CD14-positive monocyte (primary cell): ENCODE measurements around the gene SPRY2. TPM values are rescaled to one million over a fixed set of nuclear protein-coding genes. Genes with fewer than 3 reads are reported as not detected.

ENCODE experiments used
- DNase-seq, 3 donors: peaks; one replicate each; pipeline ENCODE4 v3.0.0-alpha.2; 2011 to 2022
- H2AFZ ChIP-seq: 2 replicates; pipeline ENCODE4 v1.6.0; 2012; ENCODE audit warnings: mild to moderate bottlenecking, low read depth, low read length, inconsistent platforms; ENCODE audit not compliant: insufficient read depth, poor library complexity, severe bottlenecking
- H3K27ac ChIP-seq, 2 donors: 1 replicate in 1 of 2; 2 replicates in 1 of 2; pipeline ENCODE4 v1.5.1; 2012 to 2013; ENCODE audit warnings: low read length in 2 of 2, control low read depth in 1 of 2, inconsistent platforms in 1 of 2, low read depth in 1 of 2, mild to moderate bottlenecking in 1 of 2
- H3K27me3 ChIP-seq, 2 donors: one replicate each; pipeline versions ENCODE4 v1.6.0 to v1.6.1; 2011 to 2013; ENCODE audit warnings: low read length in 2 of 2; ENCODE audit not compliant: control insufficient read depth in 2 of 2, insufficient read depth in 2 of 2
- H3K36me3 ChIP-seq, 2 donors: replicated peaks in 1 of 2; 1 replicate in 1 of 2; 2 replicates in 1 of 2; pipeline versions ENCODE4 v1.5.1 to v1.6.1; 2012 to 2013; ENCODE audit warnings: low read length in 2 of 2, control low read depth in 1 of 2, inconsistent platforms in 1 of 2, mild to moderate bottlenecking in 1 of 2; ENCODE audit not compliant: insufficient read depth in 2 of 2, control insufficient read depth in 1 of 2
- H3K4me1 ChIP-seq, 2 donors: 1 replicate in 1 of 2; 2 replicates in 1 of 2; pipeline versions ENCODE4 v1.5.1 to v1.6.1; 2012 to 2013; ENCODE audit warnings: low read length in 2 of 2, control low read depth in 1 of 2, inconsistent platforms in 1 of 2, mild to moderate bottlenecking in 1 of 2, moderate library complexity in 1 of 2; ENCODE audit not compliant: insufficient read depth in 2 of 2, control insufficient read depth in 1 of 2
- H3K4me2 ChIP-seq: replicated peaks from 2 replicates; pipeline ENCODE3; 2012; ENCODE audit warnings: low read length, moderate library complexity, mild to moderate bottlenecking; ENCODE audit not compliant: poor library complexity, severe bottlenecking; ENCODE audit errors: extremely low read depth
- H3K4me3 ChIP-seq, 3 experiments: fragments of 200-600 bp in 1 of 3; sonication (generic) in 1 of 3; replicated peaks in 1 of 3; 1 replicate in 2 of 3; 2 replicates in 1 of 3; pipeline ENCODE4 v1.5.1; 2011 to 2013; ENCODE audit warnings: low read length in 3 of 3, mild to moderate bottlenecking in 3 of 3, control low read depth in 2 of 3, low read depth in 2 of 3, inconsistent platforms in 1 of 3, moderate library complexity in 1 of 3
- H3K79me2 ChIP-seq: 2 replicates; pipeline ENCODE4 v1.6.0; 2012; ENCODE audit warnings: mild to moderate bottlenecking, control low read depth, inconsistent platforms, low read length, moderate library complexity; ENCODE audit not compliant: insufficient read depth
- H3K9ac ChIP-seq: 2 replicates; pipeline ENCODE4 v1.6.0; 2017; ENCODE audit warnings: low read length, mild to moderate bottlenecking; ENCODE audit not compliant: insufficient read depth, poor library complexity, severe bottlenecking
- H3K9me3 ChIP-seq, 2 donors: replicated peaks in 1 of 2; 1 replicate in 1 of 2; 2 replicates in 1 of 2; pipeline versions ENCODE4 v1.5.1 to v1.6.1; 2012 to 2013; ENCODE audit warnings: low read length in 2 of 2, control low read depth in 1 of 2; ENCODE audit not compliant: control insufficient read depth in 1 of 2, insufficient read depth in 1 of 2
- H4K20me1 ChIP-seq: 2 replicates; pipeline ENCODE4 v1.6.0; 2012; ENCODE audit warnings: mild to moderate bottlenecking, low read length, control low read depth, moderate library complexity; ENCODE audit not compliant: insufficient read depth
- H3K27ac Mint-ChIP-seq, 7 donors: one replicate each; pipeline ENCODE4 v1.8.0; 2020; ENCODE audit warnings: mild to moderate bottlenecking in 7 of 7, mixed read lengths in 7 of 7, moderate library complexity in 6 of 7, inconsistent platforms in 2 of 7
- H3K27me3 Mint-ChIP-seq, 3 donors: one replicate each; pipeline ENCODE4 v1.8.0; 2021 to 2022; ENCODE audit warnings: low read depth in 3 of 3, mild to moderate bottlenecking in 3 of 3, mixed read lengths in 3 of 3, moderate library complexity in 3 of 3, inconsistent platforms in 1 of 3
- H3K36me3 Mint-ChIP-seq, 2 donors: one replicate each; pipeline ENCODE4 v1.8.0; 2020; ENCODE audit warnings: mixed read lengths in 2 of 2, inconsistent platforms in 1 of 2, mild to moderate bottlenecking in 1 of 2
- H3K4me1 Mint-ChIP-seq: one replicate; pipeline ENCODE4 v1.8.0; 2020; ENCODE audit warnings: mild to moderate bottlenecking, mixed read lengths
- H3K4me3 Mint-ChIP-seq, 2 donors: one replicate each; pipeline ENCODE4 v1.8.0; 2020; ENCODE audit warnings: mild to moderate bottlenecking in 2 of 2, mixed read lengths in 2 of 2, moderate library complexity in 1 of 2
- H3K9me3 Mint-ChIP-seq, 7 donors: one replicate each; pipeline ENCODE4 v1.8.0; 2020 to 2022; ENCODE audit warnings: mixed read lengths in 7 of 7, mild to moderate bottlenecking in 6 of 7, moderate library complexity in 6 of 7, inconsistent platforms in 2 of 7
- CTCF ChIP-seq: fragments of 200-600 bp; IDR thresholded peaks from one replicate; pipeline ENCODE4 v1.8.0; 2022; ENCODE audit warnings: antibody characterized with exemption, mild to moderate bottlenecking
- WGBS: methylation state at CpG from one replicate; pipeline ENCODE4 v1.1.5; 2013; ENCODE audit warnings: missing lambda C conversion rate; ENCODE audit not compliant: insufficient coverage; 5-methylcytosine and 5-hydroxymethylcytosine counted together
- intact Hi-C, 2 donors: fragments of 100-400 bp; cut with micrococcal nuclease; formaldehyde crosslinking; loops; one replicate each; pipeline versions ENCODE4 v1.15.0 to v1.15.1; 2023
- polyA plus RNA-seq, 3 donors: library from polyadenylated mRNA; depleted of rRNA in 1 of 3; unstranded in 2 of 3; stranded (reverse) in 1 of 3; fragments of 300-500 nt in 2 of 3; fragments of >200 nt in 1 of 3; fragmentation: Illumina TruSeq in 2 of 3; gene quantifications; 1 replicate in 2 of 3; 2 replicates in 1 of 3; pipeline ENCODE4 v1.2.3, GENCODE V29; 2012 to 2021

The SPRY2 gene
- polyA plus RNA-seq, 3 donors: 0.26 to 1.8 (median 0.73) TPM

- H3K36me3 Mint-ChIP-seq: no peaks in the 10 kb centered on the region
- H2AFZ ChIP-seq: peak overlapping the region; percentile 90
- no peak overlapping the region for H3K27ac ChIP-seq
- peak overlapping the region in 3 of 7 donors; percentile 32 to 82 (median 61) for H3K27ac Mint-ChIP-seq
- 1% methylated on average over 37 of the region's 61 CpGs for WGBS
- intact Hi-C loops: loop anchor here in 1 of 2 donors (10.0 kb wide), 2 partner anchors 168 to 568 kb away; no protein-coding TSS in a partner anchor
- peak; percentile 57 to 67 (median 64) for DNase-seq
- H3K79me2 ChIP-seq: peaks cover 6% of the 10 kb centered on the region
- peaks cover 8 to 41% of the 10 kb centered on the region in 2 donors for H3K27me3 ChIP-seq
- peak overlapping the region in 1 of 2 donors; percentile 83 for H3K4me3 Mint-ChIP-seq
- H3K4me1 Mint-ChIP-seq: peaks cover 26% of the 10 kb centered on the region
- no peaks in the 10 kb centered on the region for H3K9me3 ChIP-seq
- H3K4me2 ChIP-seq: peak overlapping the region; percentile 96
- peaks cover 38 to 52% of the 10 kb centered on the region in 2 donors for H3K4me1 ChIP-seq
- no peaks in the 10 kb centered on the region for H4K20me1 ChIP-seq
- no peaks in the 10 kb centered on the region for H3K36me3 ChIP-seq
- TF ChIP-seq CTCF: peak; percentile 99
- H3K27me3 Mint-ChIP-seq: peaks cover 16 to 28% (median 28%) of the 10 kb centered on the region in 3 donors
- peak overlapping the region; percentile 42 to 89 (median 52) for H3K4me3 ChIP-seq
- H3K9ac ChIP-seq: peak overlapping the region; percentile 37
- peaks cover 0 to 3% (median 1%) of the 10 kb centered on the region in 7 donors for H3K9me3 Mint-ChIP-seq
These were observed 1.8 kb upstream of the SPRY2 start for GRCh38 chr13:80342471-80343371.

GRCh38 chr13:80341756-80342370 lies 937 bp upstream of the SPRY2 start:
- H3K4me2 ChIP-seq: peak overlapping the region; percentile 96

More at GRCh38 chr13:80341756-80342370, 937 bp upstream of the SPRY2 start:
- H3K27ac ChIP-seq: no peak overlapping the region
- WGBS: no CpG with 5 or more reads among the region's 16 CpGs
- H3K36me3 ChIP-seq: no peaks in the 10 kb centered on the region
- H3K4me1 Mint-ChIP-seq: peaks cover 26% of the 10 kb centered on the region
- intact Hi-C loops: loop anchor here in 1 of 2 donors (10.0 kb wide), 2 partner anchors 167 to 567 kb away; no protein-coding TSS in a partner anchor
- H3K27me3 Mint-ChIP-seq: peaks cover 16 to 28% (median 28%) of the 10 kb centered on the region in 3 donors
- H4K20me1 ChIP-seq: no peaks in the 10 kb centered on the region
- peaks cover 38 to 52% of the 10 kb centered on the region in 2 donors for H3K4me1 ChIP-seq
- peaks cover 8 to 42% of the 10 kb centered on the region in 2 donors for H3K27me3 ChIP-seq
- H3K9ac ChIP-seq: no peak overlapping the region
- H3K9me3 Mint-ChIP-seq: peaks cover 0 to 3% (median 1%) of the 10 kb centered on the region in 7 donors
- H3K27ac Mint-ChIP-seq: no peak overlapping the region
- peak in 2 of 3 donors; percentile 4 to 16 for DNase-seq
- H2AFZ ChIP-seq: peak overlapping the region; percentile 81
- TF ChIP-seq CTCF: no peak
- peak overlapping the region; percentile 42 to 89 (median 52) for H3K4me3 ChIP-seq
- H3K79me2 ChIP-seq: peaks cover 11% of the 10 kb centered on the region
- peaks cover 0 to 4% of the 10 kb centered on the region in 2 donors for H3K36me3 Mint-ChIP-seq
- H3K4me3 Mint-ChIP-seq: peak overlapping the region in 1 of 2 donors; percentile 83
- H3K9me3 ChIP-seq: no peaks in the 10 kb centered on the region
